Endometrial microvascular endothelial cells (primary cell): ENCODE results near the gene PSMB8. TPM values are rescaled to one million over a fixed set of nuclear protein-coding genes. Genes with fewer than 3 reads are reported as not detected.
"Not testable (repeated sequence)": the region's sequence is repeated elsewhere in the genome, so short reads cannot be mapped to it uniquely, and the experiment has no call there.

ENCODE experiments used
- in situ Hi-C: cut with HindIII; loops from 2 replicates; pipeline ENCODE4 v1.10.0; 2017; ENCODE audit warnings: low sequenced_read_pairs, low pct_unique_long_range_greater_than_20kb; ENCODE audit errors: inconsistent ontology term
- total RNA-seq: library from RNA; depleted of rRNA; stranded (reverse); fragments of >200 nt; gene quantifications from one replicate; pipeline ENCODE4 v1.2.3, GENCODE V29; 2015; ENCODE audit errors: inconsistent ontology term

PSMB8 gene
- total RNA-seq = 106 TPM

DNA sequence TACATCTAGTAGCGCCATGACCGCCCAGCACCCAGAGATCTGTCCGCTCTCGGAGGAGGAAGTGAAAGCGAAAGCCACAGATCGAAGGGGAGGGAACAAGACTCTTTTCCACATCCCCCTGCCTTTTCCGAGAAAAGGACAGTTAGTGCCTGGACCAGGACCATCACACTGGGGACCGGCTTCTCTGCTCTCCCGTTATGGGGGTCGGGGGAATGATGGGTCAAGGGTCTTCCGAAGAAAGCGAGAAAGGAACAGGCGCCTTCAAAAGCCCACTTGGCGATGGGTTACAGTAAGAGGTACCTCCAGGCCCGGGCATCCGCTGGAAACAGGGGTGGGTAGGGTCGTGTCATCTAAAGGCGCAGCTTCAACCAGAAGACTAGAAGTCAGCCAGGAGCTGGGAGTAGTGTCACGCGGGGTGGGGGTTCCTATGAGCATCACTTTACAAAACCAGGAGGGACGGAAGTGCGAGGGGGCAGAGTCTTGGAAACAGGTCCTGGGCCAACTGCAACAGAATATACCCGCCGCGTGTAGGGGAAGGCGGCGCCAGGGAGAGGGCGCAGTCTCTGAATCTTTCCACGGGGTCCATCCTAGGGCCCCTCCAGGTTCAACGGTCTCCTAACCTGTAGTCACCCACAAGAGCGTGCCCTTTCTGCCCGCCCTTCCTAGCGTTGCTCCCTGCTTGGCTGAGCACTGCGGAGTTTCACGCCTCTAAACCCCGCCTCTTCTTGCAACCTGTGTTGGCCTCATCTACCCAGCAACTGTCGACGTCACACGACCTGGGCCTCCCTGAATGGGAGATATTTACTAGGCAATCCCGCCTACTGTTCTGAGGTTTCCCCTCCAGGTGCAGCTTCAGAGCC, at the start of gene PSMB8:
Gene PSMB8, minus strand, starts transcription at position 69 of the 860 bp plus-strand sequence. Its CDS starts 51 bp downstream, at position 18.
- in situ Hi-C loops = loop anchor here (25.0 kb wide), 1 partner anchor 143 kb away; no protein-coding TSS in a partner anchor

DNA sequence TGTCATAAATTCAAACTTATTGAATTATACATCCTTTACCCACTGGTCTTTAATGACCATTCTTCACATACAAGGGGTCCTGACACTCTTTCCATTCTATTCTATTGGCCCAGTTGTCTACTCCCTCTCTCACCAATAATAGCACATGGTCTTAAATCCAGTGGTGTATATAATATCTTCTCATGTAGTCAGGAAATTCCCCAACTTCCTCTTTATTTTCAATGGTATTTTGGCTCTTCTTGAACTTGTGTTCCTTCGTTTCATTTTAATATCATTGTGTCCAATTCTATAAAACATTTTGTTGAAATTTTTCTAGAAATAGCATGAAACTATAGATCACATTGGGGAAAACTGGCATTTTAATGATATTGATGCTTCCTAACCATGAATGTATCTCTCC, 47.0 kb upstream of the PSMB8 start:
- in situ Hi-C loops = no loop called here

DNA sequence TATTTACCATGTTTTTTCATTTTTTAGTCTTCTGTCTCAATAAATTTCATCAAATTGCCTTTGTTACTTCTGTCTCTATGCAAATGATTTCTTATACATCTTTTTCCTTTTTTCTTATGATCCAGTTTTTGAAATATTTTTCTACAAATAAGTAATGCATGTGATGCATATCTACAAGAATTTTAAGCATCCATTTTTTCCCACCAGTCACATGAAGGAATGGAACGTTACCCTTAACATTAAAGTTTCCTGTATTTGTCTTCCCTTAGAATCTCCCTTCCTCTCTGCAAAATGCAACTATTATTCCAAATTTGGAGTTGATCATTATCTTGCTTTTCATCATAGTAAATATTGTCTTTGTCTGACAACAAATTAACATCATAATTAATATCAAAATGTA, 45.7 kb upstream of the PSMB8 start:
- in situ Hi-C loops = no loop called here

DNA sequence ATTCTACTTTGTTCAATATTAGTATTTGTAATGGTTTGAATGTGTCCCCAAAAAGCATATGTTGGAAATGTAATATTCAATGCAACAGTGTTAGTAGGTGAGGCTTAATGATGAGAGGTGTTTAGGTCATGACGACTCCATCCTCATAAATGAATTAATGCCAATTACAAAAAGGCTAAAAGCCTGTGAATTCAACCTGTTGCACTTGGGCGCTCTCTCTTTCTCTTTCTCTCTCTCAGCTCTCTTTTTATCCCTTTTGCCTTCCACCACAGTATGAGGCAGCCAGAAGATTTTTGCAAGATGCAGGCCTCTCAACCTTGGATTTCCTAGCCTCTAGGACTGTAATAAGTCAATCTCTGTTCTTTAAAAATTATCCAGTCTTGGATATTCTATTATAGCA, 44.7 kb upstream of the PSMB8 start:
- in situ Hi-C loops = no loop called here

DNA sequence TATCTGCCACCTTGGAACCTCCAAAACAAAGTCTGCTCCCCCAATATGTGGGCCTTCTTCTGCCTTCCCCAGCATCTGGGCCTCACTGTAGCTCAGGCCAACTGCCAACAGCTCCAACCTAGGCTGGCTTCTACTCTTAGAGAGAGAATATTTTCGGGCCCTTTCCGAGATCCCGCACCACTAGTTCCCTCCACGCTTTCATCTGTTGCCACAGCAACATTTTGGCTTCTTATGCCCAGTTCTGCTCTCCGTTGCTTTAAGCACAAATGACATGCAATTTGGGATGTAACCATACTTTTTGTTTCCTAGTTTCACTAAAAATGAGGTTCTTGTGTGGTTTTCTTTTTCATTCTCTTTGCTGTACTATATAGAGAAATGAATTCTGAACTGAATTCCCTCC, 43.8 kb upstream of the PSMB8 start:
- in situ Hi-C loops = no loop called here

DNA sequence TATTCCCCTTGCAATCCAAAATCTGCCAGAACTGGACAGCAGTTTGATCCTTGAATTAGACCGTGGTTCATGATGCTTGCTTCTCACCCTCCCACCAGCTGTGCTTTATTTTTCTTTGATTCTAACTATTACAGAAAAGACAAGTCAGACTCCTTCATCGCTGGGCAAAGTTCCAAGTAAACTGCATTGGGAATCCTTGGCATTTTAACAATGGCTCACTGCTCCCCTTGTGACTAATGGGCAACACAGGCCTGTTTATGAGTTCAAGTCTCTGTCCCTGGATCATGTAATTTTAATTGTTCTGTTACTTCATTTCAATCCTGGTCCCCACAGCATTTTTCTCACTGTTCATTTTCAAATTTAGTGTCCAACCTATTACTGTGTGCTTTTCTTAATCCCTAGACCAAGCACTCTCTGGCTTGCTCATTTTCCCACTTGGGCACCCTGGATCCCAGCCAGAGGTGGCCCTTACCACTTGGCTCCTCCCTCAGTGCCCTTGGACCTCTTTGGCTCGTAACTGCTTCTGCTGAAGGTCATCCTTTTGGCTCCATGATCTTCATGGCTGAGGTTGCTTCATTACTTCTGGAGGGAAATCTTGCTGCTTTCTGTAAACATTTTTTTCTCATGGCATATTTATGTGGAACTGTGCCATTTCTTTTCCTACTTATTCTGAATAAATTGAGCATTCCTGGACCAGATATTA, 43.0 kb upstream of the PSMB8 start:
- in situ Hi-C loops = no loop called here

DNA sequence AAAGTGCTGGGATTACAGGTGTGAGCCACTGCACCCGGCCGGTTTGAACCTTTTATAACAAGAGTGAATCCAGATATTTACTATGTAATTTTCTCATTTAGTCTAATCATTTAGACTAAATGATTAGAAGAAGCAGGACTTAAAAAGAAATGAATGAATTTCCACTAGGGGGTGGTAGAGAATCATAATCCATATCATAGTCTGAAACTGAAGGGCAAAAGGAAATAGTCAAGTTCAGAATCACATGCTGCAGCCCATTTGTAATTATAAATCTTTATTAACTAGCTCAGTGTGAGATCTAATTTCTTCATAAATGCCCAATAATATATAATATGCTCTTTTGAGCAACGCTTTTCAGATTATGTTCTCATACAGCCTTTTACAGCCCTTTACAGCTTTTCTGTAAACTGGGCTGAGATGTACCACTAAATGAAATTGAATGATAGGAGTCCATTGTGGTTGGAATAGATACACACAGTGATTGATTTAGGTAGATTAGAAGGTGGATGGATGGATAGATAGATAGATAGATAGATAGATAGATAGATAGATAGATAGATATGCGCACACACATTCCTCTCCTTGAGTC, 41.9 kb upstream of the PSMB8 start:
- in situ Hi-C loops = no loop called here

DNA sequence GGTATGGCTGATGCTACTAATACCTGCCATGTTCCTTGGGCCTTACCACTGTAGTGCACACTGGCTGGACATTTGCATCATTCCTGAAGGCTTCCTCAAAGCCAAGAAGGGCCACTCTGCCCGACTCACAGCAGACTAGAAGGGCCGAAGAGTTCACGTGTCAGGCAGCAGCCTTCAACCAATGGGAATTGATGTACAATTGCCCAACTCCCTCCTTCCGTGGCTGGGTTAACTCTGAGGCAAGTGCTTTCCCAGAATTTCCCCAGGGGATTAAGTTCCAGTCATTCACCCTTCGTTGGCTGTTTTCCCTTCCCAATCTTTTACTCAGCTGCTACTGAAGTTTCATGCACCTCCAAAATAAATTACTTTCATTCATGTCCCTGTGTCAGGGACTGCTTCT, 39.9 kb upstream of the PSMB8 start:
- in situ Hi-C loops = no loop called here

DNA sequence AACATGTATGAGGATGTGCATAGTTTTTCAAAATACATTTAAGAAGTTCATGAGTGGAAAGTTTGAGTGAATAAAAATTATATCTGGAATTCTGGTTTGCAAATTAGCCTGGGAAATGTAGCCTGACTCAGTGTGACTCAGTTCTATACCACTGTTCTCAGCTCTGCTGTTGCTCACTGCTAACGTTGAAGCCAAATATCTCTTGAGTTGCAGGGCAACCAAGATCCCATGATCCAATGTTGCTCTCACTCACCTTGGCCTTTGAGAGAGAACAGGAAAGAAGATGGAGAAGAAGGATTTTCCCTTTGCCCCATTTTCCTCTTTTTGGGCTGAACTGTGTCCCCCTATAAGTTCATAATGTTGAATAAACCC, 39.0 kb upstream of the PSMB8 start:
- in situ Hi-C loops = no loop called here

DNA sequence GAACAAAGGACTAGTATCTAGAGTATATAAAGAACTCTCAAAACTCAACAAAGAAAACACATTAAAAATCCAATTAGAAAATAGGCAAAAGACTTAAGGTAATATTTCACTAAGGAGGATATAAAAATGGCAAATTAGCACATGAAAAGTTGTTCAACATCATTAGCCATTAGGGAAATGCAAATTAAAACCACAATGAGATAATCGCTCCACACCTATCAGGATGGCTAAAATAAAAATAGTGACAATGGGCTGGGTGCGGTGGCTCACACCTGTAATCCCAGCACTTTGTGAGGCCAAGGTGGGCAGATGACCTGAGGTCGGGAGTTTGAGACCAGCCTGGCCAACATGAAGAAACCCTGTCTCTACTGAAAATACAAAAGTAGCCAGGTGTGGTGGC, 37.1 kb upstream of the PSMB8 start:
- in situ Hi-C loops = not testable (repeated sequence)

DNA sequence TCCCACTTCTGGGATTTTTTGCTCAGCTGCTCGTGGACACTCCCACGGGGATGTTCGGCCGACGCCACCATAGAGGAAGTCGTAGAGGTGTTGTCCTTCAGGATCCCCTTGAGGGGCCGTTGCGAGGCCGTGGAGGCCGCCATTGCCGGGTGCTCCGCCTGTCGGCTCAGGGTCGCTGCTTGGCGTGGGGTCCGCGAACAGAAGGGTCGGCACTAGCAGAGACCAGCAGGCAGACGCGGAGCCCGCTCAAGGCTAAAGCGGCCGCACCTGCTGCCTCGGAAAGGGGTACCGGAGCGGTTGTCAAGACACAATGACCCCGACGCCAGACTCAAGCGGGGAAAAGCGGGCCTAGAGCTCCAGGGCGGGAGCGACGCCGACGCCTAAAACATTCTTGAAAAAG, 35.8 kb upstream of the PSMB8 start:
- in situ Hi-C loops = no loop called here

DNA sequence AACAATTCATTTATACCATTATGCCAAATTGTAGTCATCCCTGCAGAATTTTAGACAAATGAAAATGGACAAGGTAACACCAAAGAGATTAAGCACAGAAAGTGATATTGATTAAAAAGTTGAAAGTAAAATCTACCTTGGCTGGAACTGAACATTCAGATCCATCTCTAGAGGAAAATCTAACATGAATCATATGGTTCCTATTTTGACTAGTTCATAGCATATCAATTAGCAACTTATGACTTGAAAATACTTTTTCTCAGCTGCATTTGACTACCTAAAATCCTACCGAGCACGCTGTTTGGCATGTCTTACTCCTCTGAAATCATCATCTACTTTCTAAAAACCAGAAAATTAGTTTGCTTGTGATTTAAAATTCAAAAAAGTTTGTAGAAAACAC, 32.8 kb upstream of the PSMB8 start:
- in situ Hi-C loops = no loop called here

DNA sequence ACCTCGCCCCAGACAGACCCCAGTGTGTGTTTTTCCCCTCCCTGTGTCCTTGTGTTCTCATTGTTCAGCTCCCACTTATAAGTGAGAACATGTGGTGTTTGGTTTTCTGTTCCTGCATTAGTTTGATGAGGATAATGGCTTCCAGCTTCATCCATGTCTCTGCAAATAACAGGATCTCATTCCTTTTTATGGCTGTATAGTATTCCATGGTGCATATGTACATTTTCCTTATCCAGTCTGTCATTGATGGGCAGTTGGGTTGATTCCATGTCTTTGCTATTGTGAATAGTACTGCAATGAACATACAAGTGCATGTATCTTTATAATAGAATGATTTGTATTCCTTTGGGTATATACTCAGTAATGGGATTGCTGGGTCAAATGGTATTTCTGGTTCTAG, 30.1 kb upstream of the PSMB8 start:
- in situ Hi-C loops = not testable (repeated sequence)

DNA sequence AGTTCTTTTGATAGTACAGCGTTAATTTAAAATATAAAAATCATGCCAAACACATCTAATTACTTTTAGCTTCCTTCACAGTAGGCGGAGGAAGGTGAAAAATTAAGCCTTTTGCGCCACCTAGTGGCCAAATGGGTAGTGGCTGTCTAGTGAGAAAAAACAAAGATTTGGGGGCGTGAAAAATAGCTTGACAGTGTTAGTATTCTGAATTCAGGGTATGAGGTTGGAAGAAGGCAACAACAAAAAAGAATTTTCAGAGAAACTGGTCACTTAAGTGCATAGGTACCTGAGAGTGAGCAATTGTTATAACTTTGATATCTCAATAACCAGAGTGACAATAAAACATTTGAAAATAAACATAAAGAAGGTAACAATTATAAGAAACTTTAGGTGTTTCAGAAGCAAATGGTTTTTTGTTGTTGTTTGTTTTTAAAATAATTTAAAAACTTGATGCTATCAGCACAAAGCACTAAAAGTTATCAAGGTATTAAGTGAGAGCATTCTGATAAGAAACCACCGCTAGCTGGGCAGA, 24.5 kb upstream of the PSMB8 start:
- in situ Hi-C loops = no loop called here

DNA sequence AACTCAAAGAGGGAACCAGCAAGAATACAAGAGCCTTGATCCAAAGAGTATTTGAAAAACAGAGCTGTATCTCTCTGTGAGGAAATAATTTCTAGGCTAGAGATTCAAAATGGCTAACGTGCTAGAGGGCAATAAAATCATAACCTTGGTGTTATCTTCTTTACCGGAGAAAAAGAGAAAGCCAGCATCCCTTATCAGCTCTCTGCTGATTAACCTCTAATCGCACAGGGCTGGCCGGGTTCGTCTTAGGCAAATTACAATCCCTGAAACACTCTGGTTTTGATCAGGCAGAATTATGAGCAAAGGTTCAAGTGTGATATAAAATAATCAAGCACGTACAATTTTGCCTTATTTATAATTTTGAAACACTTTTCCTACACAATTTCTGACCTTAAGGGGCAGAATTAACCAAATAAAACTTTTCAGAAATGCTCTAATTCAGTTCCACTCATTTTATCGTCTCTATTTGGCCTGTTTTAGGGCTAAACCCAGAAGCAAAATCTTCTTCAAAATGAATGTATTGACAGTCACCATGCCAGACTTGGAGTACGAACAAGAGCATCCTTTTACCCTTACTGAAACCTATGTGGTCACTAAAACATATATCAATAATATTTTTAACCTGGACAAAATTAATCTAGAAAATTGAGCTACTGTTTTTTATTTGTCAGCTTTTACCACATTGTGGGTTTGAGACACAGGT, 23.9 kb upstream of the PSMB8 start:
- in situ Hi-C loops = no loop called here

DNA sequence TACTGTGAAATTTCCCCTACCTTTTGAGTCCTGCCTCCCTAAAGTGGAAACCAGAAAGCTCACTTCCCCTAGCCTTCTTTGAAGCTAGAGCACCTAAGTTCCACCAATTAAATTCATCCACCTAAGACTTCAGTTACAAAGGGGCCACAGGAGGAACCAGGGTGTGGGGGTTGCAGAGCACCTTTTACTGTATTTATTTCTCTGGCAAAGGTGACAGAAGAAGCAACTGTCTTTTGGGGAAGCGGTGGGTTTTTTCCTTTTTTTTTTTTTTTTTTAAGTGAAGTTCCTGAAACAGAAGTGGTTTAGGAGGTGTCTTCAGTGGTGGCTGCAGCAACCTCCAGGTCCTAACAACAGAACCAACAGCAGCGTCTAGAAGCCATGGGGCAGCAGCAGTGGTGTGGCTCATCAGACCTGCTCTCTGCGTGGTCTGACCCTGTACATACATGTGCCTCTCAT, 23.2 kb upstream of the PSMB8 start:
- in situ Hi-C loops = no loop called here

DNA sequence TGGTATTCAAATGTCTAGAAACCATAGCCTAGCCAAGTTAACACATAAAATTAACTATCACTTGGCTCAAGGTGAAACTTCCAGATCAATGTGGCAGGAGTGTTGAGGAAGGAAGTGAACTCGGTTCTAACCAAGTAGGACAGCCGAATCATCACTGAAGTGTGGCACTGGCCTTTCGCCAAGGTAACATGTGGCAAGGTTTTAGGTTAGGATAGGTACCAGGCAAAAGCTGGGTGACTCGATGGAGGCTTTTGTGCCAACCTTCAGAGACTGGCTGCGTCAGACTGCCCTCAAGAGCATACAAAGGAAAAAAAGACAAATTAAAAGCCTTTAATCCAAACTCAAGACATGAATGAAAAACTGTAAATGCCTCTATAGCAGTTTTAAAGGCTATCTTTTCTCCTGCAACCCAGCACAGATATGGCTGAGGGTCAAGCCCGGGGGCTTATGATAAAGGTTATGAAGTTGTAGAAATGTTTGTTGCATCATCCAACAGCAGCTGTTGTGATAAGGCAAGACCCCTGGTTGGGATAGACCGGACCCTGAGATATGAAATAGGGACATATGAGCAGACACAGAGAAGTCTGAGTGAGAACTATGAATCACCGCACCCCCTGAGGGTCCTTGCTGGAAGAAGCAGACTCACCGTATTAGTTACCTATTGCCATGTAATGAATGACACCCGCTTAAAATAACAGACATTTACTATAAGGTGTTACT, 22.0 kb upstream of the PSMB8 start:
- in situ Hi-C loops = no loop called here

DNA sequence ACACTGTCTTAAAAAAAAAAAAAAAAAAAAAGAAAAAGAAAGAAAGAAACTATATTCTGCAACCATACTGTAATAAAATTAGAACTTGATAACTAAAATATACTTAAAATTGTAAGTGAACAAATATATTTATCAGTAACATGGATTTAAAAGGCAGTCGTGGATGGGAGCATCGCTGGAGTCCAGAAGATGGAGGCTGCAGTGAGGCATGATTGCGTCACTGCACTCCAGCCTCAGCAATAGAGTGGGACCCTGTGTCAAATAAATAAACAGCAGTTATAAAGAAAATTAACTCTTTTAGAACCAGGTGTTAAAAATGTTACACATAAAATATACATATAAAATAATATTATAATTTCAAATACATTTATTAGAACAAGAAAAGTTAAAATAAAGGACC, 18.9 kb upstream of the PSMB8 start:
- in situ Hi-C loops = no loop called here
